ENCODE data around the gene ACAD8.

Gene ACAD8

DNA sequence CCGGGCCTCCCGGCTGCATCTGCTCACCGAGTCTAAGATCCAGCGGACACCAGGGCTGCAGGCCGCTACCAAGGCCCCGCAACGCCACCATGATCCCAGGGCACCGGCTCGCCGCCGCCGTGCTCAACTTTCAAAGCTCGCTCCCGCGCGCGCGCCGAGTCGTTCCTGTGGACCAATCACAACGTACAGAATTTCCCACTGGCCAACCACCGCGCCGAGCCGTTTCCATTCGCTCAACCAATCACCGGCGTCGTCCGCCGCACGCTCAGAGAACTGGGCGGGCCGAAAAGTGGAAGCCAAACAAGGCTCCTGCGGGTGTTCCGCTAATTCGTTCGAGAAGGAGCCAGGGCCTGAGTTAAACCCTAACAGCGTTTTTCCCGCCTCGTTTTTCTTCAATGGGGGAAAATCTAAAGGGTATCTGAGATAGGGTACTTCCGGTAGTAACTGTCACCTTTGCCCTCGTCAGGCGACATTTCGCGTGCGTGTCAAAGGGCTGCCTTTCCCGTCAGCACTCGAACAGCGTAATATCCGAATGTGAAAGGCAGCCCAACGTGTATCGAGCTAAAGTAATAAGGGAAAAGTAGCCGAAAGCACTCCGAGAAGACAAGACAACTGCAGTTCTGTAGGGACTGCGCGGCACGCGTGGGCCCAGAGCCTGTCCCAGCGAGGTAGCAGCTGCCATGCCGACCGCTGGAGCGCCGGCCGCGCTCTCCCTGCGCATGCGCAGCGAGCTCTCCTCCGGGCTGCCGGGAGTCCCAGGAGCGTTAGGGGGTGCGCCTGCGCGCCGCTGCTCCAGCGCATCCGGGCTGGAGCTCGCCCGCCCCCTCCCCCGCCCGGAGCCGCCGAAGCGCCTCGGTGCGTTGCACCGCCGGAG, 29.3 kb upstream of the ACAD8 start, which contains the start of the genes NCAPD3 and VPS26B:
TSS of gene NCAPD3 (minus strand) at position 132 of the 874 bp plus-strand sequence. CDS start at position 91, 41 bp downstream.
TSS of gene VPS26B (plus strand) at position 836 of the 874 bp plus-strand sequence. CDS start 452 bp downstream, outside the sequence.
- peak; percentile 88 for DNase-seq (ENCODE audit: extremely low read depth, low read depth)
- TF ChIP-seq, protein P1, sequence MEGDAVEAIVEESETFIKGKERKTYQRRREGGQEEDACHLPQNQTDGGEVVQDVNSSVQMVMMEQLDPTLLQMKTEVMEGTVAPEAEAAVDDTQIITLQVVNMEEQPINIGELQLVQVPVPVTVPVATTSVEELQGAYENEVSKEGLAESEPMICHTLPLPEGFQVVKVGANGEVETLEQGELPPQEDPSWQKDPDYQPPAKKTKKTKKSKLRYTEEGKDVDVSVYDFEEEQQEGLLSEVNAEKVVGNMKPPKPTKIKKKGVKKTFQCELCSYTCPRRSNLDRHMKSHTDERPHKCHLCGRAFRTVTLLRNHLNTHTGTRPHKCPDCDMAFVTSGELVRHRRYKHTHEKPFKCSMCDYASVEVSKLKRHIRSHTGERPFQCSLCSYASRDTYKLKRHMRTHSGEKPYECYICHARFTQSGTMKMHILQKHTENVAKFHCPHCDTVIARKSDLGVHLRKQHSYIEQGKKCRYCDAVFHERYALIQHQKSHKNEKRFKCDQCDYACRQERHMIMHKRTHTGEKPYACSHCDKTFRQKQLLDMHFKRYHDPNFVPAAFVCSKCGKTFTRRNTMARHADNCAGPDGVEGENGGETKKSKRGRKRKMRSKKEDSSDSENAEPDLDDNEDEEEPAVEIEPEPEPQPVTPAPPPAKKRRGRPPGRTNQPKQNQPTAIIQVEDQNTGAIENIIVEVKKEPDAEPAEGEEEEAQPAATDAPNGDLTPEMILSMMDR (IDR thresholded peaks at IDR 0.05; ENCODE audit: low read depth, low read length) = no peak

DNA sequence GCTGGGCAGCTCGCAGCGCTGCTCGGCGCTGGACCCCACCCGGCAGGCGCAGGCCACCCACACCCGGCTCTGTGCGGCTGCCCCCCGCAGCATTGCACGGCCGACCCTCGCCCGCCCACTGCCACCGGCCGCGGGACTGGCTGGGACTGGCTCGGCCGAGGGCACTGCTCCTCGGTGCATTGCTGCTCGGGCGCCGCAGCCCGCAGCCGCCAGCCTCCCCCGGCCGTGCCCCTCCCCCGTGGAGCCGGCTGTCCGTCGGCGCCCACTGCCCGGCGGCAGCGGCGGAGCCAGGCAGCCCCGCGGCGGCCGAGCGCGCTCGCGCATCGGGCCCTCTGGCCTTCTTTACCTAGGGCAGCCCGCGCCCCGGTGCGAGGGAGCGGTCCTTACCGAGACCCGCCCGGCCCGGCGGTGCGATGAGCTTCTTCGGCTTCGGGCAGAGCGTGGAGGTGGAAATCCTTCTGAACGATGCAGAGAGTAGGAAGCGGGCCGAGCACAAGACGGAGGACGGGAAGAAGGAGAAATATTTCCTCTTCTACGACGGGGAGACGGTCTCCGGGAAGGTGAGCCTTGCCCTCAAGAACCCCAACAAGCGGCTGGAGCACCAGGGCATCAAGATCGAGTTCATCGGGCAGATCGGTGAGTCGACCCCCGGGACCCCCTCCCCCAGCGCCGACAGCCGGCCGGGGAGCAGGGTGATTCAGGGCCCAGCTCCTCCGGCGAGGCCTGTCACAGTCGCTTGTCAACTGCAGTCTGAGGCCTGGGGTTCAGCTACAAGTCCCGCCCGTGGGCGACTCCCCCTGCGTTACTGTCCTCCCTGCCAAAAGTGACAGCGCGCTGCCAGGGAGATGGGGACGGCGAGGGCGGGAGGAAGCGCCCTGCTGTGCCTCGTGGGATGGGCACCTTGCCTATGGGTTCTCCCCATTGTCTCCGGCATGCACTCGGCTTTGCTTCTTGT, 28.4 kb upstream of the ACAD8 start:
- DNase-seq (ENCODE audit: extremely low read depth, low read depth) = no peak
- TF ChIP-seq, protein P1 (IDR thresholded peaks at IDR 0.05; ENCODE audit: low read depth, low read length) = no peak

DNA sequence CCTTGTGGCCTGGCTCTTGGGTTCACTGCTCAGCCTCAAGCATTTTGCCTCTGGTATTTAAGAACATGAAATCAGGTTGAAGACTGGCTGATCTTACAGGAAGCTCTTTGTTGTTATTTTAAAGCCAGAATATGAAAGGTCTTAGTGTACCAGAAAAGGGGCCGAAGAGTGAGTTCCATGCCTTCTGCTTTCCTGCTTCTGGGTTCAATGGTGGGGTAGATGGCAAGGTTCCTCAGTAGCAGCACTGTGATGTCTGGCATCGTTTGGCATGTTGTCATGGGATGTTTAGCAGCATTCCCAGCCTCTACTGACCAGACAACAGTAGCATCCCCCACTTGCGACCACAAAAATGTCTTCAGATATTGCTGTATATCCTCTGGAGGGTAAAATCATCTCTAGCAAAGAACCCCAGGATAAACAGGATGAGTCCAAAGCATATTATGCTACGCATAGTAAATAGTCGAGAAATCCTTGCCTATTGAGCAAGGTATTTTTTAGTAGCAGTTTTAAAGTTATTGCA, 26.5 kb upstream of the ACAD8 start:
- no peak for DNase-seq (ENCODE audit: extremely low read depth, low read depth)
- TF ChIP-seq, protein P1 (IDR thresholded peaks at IDR 0.05; ENCODE audit: low read depth, low read length) = no peak

DNA sequence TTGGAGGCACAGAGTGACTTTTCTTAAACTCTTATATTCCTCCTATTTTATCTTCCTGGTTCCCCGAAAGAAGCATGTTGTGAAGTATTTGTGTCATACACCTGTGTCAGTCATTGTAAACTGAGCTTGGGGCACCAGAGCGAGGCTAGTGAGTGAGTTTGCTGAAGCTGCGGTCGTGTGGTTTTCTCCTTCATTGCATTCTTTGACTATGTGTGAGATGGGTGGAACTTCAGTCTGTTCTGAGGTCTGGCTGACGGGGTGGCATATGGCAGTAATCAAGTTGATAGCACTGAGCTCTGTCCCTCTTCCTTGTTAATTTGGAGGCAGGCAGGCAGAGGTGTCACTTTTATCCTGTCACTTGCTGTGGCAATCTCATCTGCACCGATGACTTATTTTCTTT, 24.7 kb upstream of the ACAD8 start:
- no peak for DNase-seq (ENCODE audit: extremely low read depth, low read depth)
- TF ChIP-seq, protein P1 (IDR thresholded peaks at IDR 0.05; ENCODE audit: low read depth, low read length) = no peak

DNA sequence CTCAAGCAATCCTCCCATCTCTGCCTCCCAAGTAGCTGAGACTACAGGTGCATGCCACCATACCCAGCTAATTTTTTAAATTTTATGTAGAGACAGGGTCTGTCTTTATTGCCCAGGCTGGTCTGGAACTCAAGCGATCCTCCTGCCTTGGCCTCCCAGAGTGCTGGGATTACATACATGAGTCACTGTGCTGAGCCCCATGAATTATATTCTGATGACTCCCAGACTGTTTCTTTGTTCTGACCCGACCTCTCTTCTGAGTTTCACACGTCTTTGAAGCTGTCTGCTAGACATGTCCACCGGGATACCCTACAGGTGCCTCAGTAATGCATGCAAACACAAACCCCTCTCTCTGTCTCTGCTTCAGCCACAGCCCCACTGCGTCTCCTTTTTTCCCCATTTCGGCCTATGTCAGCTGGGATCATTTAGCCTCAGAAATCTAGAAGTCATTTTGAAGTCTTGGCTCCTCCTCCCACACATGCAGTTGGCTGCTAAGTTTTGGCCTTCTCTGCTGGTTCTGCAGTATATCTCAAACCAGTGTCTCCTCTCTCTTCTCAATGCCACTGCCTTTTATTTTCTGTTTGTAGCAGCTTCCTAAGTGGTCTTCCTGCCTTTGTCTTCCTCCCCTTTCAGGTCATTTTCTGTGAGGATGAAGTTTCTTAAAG, 24.1 kb upstream of the ACAD8 start:
- TF ChIP-seq, protein P1 (IDR thresholded peaks at IDR 0.05; ENCODE audit: low read depth, low read length) = no peak
- DNase-seq (ENCODE audit: extremely low read depth, low read depth) = no peak

DNA sequence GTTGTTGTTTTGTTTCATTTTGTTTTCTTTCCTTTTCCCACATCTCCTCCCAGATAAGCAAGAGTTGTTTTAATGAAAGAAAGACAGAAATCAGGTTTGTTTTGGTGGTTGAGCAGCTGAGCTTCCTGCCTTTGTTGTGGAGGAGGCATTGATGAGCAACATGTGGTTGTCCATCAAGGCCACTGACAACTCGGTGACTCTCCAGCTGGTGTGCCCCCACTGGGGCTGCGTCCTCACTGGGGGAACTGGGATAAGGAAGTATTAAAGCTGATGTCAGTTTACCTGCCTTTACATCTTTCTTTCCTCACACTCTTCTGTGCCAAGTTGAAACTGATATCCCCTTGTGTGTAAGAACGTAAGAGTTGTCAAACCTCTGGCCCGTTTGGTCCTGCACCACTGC, 23.0 kb upstream of the ACAD8 start:
- TF ChIP-seq, protein P1 (IDR thresholded peaks at IDR 0.05; ENCODE audit: low read depth, low read length) = no peak
- DNase-seq (ENCODE audit: extremely low read depth, low read depth) = no peak
